CD4-positive, alpha-beta T cell treated with Interleukin-6 at 100 ng/mL for 8 hours (primary cell): ENCODE data around the gene DAB1.

ENCODE experiments used
- DNase-seq: peaks from one replicate; pipeline ENCODE4 v3.0.0-alpha.2; 2020; ENCODE audit warnings: mixed read lengths, low spot score

The DAB1 gene

GRCh38 chr1:57411262-57411661 is 12.6 kb downstream of the DAB1 start:
- no peak for DNase-seq

DNA sequence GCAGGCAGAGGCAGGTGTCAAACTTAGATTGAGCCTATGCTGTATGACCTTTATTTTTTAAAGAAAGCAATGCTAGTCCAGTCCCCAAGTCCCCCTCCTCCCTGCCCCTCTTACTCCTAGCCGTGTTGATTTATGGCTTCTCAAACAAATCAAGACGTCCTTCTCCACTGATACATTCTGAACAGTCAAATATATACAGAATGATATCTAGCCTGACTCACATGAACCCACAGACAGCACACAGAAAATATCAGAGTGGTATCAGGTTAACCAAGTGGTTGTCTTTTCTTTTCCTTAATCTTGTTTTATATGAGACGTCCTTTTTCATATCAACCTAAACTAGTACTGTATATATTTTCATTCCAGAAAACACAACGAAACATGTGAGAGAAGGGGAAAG is 13.4 kb downstream of the DAB1 start:
- no peak for DNase-seq

GRCh38 chr1:57407928-57408327 is 15.9 kb downstream of the DAB1 start:
- no peak for DNase-seq

- no peak for DNase-seq
These were observed 17.4 kb downstream of the DAB1 start for GRCh38 chr1:57406428-57406970.

GRCh38 chr1:57404884-57405283 is 19.0 kb downstream of the DAB1 start:
- no peak for DNase-seq

DNA sequence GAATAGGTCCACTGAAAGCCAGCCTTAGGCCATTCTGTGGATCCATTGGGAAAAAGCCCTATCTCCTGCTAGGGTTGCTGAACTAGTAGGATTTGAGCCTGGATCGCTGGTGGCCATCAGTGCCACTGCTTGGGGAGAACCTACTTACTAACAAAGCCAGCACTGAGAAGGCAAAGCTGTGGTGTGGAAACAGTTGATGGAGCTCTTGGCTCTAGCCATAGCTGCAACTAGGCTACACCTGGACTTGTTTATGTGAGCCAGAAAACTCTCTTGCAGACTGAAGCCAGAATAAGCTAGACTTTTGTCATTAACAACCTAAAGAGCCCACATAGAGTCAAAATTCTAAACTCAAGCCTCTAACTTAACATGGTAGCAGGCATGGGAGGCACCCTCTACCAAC is 20.7 kb downstream of the DAB1 start:
- no peak for DNase-seq

DNA sequence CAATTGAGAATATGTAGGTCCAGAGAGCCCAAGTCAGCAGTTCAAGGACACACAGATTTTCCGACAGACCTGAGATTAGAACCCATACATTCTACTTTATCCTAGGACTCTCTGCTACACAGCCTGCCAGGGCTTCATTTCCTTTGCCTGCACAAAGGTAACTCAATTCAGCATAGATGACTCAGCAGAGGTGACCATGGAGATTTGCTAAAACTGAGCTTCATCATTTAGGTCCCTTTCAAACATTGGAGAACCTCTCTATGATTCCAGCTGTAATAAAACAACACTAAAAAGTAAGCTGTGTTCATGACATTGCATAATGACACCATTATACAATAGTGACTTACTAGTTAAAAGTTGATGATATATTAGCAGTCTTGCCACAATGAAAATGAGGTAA is 22.2 kb downstream of the DAB1 start:
- DNase-seq = no peak

- no peak for DNase-seq
These were observed 23.8 kb downstream of the DAB1 start for GRCh38 chr1:57400048-57400447.

DNA sequence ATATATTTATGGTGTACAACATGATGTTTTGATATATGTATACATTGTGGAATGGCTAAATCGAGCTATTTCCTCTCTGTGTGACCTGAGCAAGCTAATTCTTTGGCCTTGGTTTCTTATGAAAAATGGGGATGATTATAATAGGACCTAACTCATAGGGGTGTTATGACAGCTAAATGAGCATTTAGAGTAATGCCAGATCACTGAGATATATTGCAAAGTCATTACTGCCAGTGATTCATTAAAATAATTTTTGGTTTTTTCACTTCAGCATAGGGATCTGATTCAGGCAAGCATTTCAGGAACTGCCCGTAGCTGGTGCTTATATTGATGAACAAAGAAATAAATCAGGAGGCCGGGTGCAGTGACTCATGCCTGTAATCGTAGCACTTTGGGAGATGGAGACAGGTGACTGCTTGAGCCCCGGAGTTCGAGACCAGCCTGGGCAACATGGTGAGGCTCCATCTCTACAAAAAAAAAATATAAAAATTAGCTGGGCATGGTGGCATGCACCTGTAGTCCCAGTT is 30.7 kb downstream of the DAB1 start:
- DNase-seq = no peak

- DNase-seq = no peak
These were observed 38.5 kb downstream of the DAB1 start for GRCh38 chr1:57385336-57385735.

DNA sequence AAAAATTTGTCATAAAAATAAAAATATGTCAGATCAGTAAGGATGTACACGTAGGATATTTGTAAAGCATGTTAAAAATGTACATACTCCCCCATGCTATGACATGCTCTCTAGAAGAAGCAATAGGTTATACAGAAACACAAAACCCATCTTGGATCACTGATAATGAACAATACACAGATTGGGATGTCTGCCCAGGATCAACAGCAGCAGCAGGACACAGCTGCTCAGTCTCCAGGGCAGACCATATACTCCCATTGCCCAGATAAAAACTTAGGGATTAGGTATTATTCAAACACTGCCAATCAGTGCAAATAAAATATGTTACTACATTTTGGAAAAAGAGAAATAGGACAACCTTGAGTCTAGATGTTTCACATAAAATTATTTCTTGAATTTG is 39.0 kb downstream of the DAB1 start:
- no peak for DNase-seq

DNA sequence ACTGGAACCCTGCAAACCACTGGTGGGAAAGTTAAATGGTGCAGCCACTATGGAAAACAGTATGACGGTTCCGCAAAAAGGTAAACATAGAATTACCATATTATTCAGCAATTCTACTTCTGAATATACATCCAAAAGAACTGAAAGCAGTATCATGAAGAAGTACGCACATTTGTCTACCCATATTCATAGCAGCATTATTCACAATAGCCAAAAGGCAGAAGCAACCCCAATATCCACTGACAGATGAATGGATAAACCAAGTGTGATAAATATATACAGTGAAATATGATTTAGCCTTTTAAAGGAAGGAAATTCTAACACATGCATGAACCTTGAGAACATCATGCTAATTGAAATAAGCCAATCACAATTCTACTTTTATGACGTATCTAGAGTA is 39.6 kb downstream of the DAB1 start:
- DNase-seq = no peak

- no peak for DNase-seq
These were observed 42.0 kb downstream of the DAB1 start for GRCh38 chr1:57381871-57382270.

DNA sequence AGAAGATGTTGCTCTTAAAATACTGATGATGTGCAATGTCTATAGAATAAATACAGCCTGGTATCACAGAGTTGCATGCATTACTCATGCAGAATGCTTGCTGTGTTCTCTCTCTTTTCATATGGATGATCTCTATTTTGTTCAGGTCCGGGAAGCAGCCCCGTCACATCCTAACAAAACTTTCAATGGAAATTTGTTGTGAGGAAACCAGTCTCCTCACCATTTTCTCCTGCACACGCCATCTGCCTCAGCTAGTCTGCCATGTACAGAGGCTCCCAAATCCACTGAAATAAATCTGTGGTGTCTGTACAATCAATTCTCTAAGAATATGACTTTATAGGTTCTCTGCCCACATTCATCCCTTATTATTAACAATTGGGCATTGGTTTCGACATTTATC is 42.4 kb downstream of the DAB1 start:
- DNase-seq = no peak

DNA sequence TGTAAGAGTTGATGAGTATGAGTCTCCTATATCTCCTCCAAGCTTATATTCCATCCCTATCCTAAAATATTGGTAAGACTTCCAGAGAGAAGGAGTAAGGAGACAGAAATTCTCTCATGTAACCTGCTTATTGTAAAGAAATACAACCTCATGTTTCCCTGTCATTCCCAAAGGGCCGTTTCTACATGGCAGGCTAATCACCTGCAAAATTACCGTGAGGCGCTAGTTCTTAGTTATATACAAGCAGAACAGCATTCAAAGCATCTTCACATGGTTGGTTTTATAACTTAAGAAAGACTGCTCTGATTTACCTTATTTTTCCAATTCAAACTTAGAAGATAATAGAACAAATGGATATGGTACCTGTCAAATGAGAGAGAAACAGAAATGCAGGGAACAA is 42.9 kb downstream of the DAB1 start:
- no peak for DNase-seq

GRCh38 chr1:57378534-57378933 is 45.3 kb downstream of the DAB1 start:
- no peak for DNase-seq

- no peak for DNase-seq
These were observed 46.3 kb downstream of the DAB1 start for GRCh38 chr1:57377339-57378139.

- DNase-seq = no peak
These were observed 47.8 kb downstream of the DAB1 start for GRCh38 chr1:57376041-57376440.

GRCh38 chr1:57369889-57370288 is 54.0 kb downstream of the DAB1 start:
- DNase-seq = no peak

DNA sequence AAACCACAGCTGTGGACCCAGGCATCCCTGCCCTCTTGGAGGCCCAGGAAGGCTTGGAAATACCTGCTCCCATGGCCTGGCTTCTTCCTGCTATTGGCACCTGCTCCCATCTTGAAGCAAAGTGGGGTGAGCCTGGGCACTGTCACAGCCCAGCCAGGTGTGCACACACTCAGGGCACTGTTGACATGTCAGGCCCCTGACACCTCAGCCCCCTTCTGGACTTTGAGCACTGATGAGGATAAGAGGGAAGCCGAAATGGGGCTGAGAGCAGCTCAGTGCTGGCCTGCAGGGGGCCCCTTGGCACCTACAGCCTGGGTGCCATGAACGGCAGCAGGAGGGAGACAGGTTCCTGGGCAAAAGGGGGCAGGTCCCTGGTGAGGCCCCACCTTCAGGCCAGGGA is 55.9 kb downstream of the DAB1 start:
- no peak for DNase-seq

DNA sequence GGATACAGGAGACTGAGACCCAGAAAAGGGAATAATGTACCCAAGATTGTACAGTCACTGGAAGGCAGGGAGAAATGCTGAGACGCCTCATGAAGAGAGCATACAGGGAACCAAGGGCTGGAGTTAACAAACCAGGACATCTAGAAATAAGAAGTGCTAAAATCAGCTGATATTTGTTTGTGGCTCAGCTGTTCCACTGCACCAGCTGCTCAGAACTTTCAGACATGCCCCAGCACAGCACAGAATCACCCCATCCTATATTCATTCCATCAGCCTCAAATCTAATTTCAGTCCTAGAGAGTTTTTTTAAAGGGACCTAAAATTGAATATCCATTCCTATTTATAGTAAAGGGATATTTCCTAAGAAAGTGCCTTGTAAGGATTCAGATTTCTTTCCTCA is 60.2 kb downstream of the DAB1 start:
- no peak for DNase-seq

GRCh38 chr1:57363165-57363564 is 60.7 kb downstream of the DAB1 start:
- DNase-seq = no peak

- no peak for DNase-seq
These were observed 61.4 kb downstream of the DAB1 start for GRCh38 chr1:57362480-57362879.

DNA sequence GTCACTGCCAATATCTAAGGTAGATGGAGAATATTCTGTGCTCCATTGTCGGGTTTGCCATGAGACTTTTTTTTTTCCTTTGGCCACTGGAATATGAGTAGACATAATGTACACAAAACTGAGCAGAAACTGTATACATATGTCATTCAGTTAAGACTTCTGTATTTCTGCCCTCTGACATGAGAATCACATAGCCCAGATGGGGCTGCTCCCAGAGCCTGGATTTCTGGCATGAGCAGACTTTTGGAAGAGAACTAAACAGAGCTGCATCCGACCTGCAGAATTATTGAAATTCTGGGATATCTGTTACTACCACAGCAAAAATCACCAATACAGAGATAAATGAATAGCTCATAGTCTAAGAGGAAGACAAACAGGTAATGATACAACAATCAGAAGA is 62.3 kb downstream of the DAB1 start:
- DNase-seq = no peak
